RWPE1 (cell line): Measurements from ENCODE around the gene GDF7.
"Not testable (repeated sequence)": the region's sequence is repeated elsewhere in the genome, so short reads cannot be mapped to it uniquely, and the experiment has no call there.

Source experiments
- CTCF ChIA-PET: fragments of 350-600 bp; sonication (Branson Sonifier 250); formaldehyde crosslinking; extraction: SDS; loops from one replicate; lab custom pipeline; 2021; lab: Yijun Ruan, JAX
- POLR2A ChIA-PET: fragments of 400-600 bp; formaldehyde crosslinking; extraction: SDS; loops from one replicate; lab custom pipeline; 2020; ENCODE audit warnings: antibody characterized with exemption; ENCODE audit not compliant: low non-redundant PET; lab: Yijun Ruan, JAX
- DNase-seq: peaks from one replicate; pipeline ENCODE4 v3.0.0; 2012; ENCODE audit warnings: low spot score
- H3K27ac ChIP-seq: fragments of 450-650 bp; 2 replicates; pipeline ENCODE4 v1.5.1; 2017
- CTCF ChIP-seq: fragments of 450-650 bp; conservative IDR thresholded peaks from 2 replicates; pipeline ENCODE4 v1.5.1; 2017; ENCODE audit warnings: low read depth, mild to moderate bottlenecking

Gene GDF7

DNA sequence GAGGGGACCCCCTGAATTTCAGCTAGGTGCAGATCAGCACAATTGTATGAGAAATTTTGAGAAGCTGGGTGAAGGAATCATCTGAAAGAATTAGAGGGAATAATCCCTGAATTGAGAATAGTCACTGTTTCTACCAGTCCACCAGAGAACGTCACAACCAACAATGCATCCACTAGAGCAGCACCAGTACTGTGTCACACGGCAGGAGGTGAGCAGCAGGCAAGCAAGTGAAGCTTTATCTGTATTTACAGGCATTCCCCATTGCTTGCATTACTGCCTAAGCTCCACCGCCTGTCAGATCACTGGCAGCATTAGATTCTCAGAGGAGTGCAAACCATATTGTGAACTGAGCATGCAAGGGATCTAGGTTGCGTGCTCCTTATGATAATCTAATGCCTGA is 40.7 kb downstream of the GDF7 start:
- no peak for TF ChIP-seq CTCF
- POLR2A ChIA-PET, result no interaction called here
- H3K27ac ChIP-seq, result no peak overlapping the region
- CTCF ChIA-PET, result no interaction called here
- no peak for DNase-seq

DNA sequence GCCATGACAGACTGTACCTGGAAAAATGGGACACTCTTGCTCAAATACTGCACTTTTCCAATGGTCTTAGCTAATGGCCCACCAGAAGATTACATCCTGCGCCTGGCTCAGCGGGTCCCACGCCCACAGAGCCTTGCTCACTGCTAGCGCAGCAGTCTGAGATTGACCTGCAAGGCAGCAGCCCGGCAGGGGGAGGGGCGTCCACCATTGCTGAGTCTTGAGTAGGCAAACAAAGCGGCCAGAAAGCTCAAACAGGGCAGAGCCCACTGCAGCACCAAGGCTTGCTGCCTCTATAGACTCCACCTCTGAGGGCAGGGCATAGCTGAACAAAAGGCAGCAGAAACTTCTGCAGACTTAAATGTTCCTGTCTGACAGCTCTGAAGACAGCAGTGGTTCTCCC is 44.7 kb downstream of the GDF7 start:
- CTCF ChIA-PET, result interaction anchor here (0.6 kb wide), 1 partner anchor 234 kb away, joined by 3 read pairs; no protein-coding TSS in a partner anchor
- DNase-seq, POLR2A ChIA-PET, H3K27ac ChIP-seq: not testable (repeated sequence)

DNA sequence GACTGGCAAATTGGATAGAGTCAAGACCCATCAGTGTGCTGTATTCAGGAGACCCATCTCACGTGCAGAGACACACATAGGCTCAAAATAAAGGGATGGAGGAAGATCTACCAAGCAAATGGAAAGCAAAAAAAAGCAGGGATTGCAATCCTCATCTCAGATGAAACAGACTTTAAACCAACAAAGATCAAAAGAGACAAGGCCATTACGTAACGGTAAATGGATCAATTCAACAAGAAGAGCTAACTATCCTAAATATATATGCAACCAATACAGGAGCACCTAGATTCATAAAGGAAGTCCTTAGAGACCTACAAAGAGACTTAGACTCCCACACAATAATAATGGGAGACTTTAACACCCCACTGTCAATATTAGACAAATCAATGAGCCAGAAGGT is 46.6 kb downstream of the GDF7 start:
- H3K27ac ChIP-seq, DNase-seq, POLR2A ChIA-PET, CTCF ChIA-PET: not testable (repeated sequence)

GRCh38 chr2:20714412-20714811 is 47.5 kb downstream of the GDF7 start:
- POLR2A ChIA-PET, CTCF ChIA-PET, DNase-seq: not testable (repeated sequence)

GRCh38 chr2:20716164-20716563 is 49.2 kb downstream of the GDF7 start:
- POLR2A ChIA-PET, DNase-seq, H3K27ac ChIP-seq, CTCF ChIA-PET: not testable (repeated sequence)

More at GRCh38 chr2:20714412-20714811, 47.5 kb downstream of the GDF7 start:
- H3K27ac ChIP-seq, result not testable (repeated sequence)

GRCh38 chr2:20717641-20718040 is 50.7 kb downstream of the GDF7 start:
- no peak for TF ChIP-seq CTCF
- no peak for DNase-seq
- H3K27ac ChIP-seq, result no peak overlapping the region
- CTCF ChIA-PET, result no interaction called here
- POLR2A ChIA-PET, result no interaction called here

DNA sequence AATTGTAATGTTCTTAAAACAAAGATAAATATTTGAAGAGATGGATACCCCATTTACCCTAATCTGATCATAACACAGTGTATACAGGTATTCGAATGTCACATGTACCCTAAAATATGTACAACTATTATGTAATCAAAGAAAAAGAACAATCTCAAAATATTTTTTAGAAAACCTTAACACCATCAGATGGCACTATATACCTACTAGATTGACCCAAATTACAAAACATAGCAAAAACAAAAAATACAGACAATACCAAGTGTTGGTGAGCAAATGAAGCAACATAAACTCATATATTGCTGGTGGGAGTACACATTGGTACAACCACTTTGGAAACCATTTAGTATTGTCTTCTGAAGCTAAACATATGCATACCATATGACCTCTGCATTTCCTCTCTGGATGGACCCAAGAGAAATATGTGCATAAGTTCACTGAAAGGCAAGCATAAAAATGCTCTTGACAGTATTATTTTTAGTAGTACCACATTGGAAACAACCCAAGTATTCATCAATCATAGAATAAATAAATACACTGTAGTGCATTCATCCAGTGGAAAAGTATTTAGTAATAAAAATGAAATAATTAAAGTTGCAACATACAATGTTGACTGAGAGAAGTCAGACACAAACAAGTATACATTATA is 55.8 kb downstream of the GDF7 start:
- ChIA-PET CTCF (no interaction called here), POLR2A (no interaction called here)
- no peak for TF ChIP-seq CTCF
- no peak overlapping the region for H3K27ac ChIP-seq
- no peak for DNase-seq

DNA sequence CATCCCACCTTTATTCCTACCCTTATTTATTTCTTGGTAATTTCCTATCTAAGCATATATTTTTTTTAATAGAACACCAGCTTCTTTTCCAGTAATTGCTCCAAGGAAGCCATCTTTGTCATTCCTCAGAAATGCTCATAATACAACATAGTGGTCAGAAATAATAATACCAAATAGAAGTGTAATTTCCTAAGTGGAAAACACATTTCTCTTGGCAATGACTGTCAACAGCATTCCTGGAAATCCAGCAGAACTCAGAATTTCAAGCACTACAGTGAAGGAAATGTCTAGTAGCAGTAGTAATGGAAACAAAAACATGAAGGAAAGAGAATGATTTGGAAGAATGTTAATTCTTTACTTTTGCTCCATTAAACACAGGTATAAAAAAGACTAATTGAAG is 56.6 kb downstream of the GDF7 start:
- ChIA-PET POLR2A (no interaction called here), CTCF (interaction anchor here (0.7 kb wide), 1 partner anchor 39 kb away, joined by 3 read pairs; no protein-coding TSS in a partner anchor)
- no peak for DNase-seq
- H3K27ac ChIP-seq, result no peak overlapping the region
- TF ChIP-seq CTCF, result no peak

- CTCF ChIA-PET, result no interaction called here
- POLR2A ChIA-PET, result no interaction called here
- no peak overlapping the region for H3K27ac ChIP-seq
- no peak for TF ChIP-seq CTCF
- no peak for DNase-seq
Observed at GRCh38 chr2:20724500-20725053, 57.6 kb downstream of the GDF7 start.
